HEK293T (cell line): Measurements from ENCODE around the gene SV2B.

ENCODE experiments used
- CTCF ChIA-PET: fragments of 350-600 bp; formaldehyde crosslinking; extraction: SDS; loops from one replicate; lab custom pipeline; 2021; ENCODE audit warnings: antibody characterized with exemption, inconsistent platforms; lab: Yijun Ruan, JAX
- POLR2A ChIA-PET: fragments of 350-600 bp; formaldehyde crosslinking; extraction: SDS; loops from one replicate; lab custom pipeline; 2020; ENCODE audit warnings: antibody characterized with exemption, inconsistent platforms; lab: Yijun Ruan, JAX
- DNase-seq: peaks from one replicate; pipeline ENCODE4 v3.0.0; 2012; ENCODE audit warnings: mixed read lengths; ENCODE audit errors: extremely low spot score
- ARNT ChIP-seq: fragments of 450-650 bp; IDR thresholded peaks from 2 replicates; pipeline ENCODE4 v1.6.1; 2017; ENCODE audit warnings: mild to moderate bottlenecking
- BHLHE40 ChIP-seq: fragments of 450-650 bp; IDR thresholded peaks from 2 replicates; pipeline ENCODE4 v1.6.1; 2016; ENCODE audit warnings: mild to moderate bottlenecking, moderate library complexity, borderline replicate concordance
- CTBP1 ChIP-seq: fragments of 450-650 bp; IDR thresholded peaks from 2 replicates; pipeline ENCODE4 v1.6.1; 2016; ENCODE audit warnings: borderline replicate concordance
- ELF4 ChIP-seq: fragments of 450-650 bp; IDR thresholded peaks from 2 replicates; pipeline ENCODE4 v1.6.1; 2017; ENCODE audit warnings: antibody characterized with exemption
- FOXA1 ChIP-seq: fragments of 450-650 bp; IDR thresholded peaks from 2 replicates; pipeline ENCODE4 v1.6.1; 2016; ENCODE audit warnings: mild to moderate bottlenecking
- FOXK2 ChIP-seq: fragments of 450-650 bp; IDR thresholded peaks from 2 replicates; pipeline ENCODE4 v1.6.1; 2016; ENCODE audit warnings: mild to moderate bottlenecking
- FOXM1 ChIP-seq: fragments of 450-650 bp; IDR thresholded peaks from 2 replicates; pipeline ENCODE4 v1.6.1; 2017; ENCODE audit warnings: mild to moderate bottlenecking, borderline replicate concordance
- HDGF ChIP-seq: fragments of 450-650 bp; IDR thresholded peaks from 2 replicates; pipeline ENCODE4 v1.6.1; 2017; ENCODE audit warnings: antibody characterized with exemption, borderline replicate concordance
- L3MBTL2 ChIP-seq: fragments of 450-650 bp; conservative IDR thresholded peaks from 2 replicates; pipeline ENCODE4 v1.6.1; 2016; ENCODE audit warnings: mild to moderate bottlenecking
- LEF1 ChIP-seq: fragments of 450-650 bp; IDR thresholded peaks from 2 replicates; pipeline ENCODE4 v1.6.1; 2017; ENCODE audit warnings: mild to moderate bottlenecking, borderline replicate concordance
- NFRKB ChIP-seq: fragments of 450-650 bp; IDR thresholded peaks from 2 replicates; pipeline ENCODE4 v1.6.1; 2016; ENCODE audit warnings: mild to moderate bottlenecking, moderate library complexity
- PKNOX1 ChIP-seq: fragments of 450-650 bp; IDR thresholded peaks from 2 replicates; pipeline ENCODE4 v1.6.1; 2016
- SP1 ChIP-seq: fragments of 450-650 bp; IDR thresholded peaks from 2 replicates; pipeline ENCODE4 v1.6.1; 2017
- SUZ12 ChIP-seq: fragments of 450-650 bp; IDR thresholded peaks from 2 replicates; pipeline ENCODE4 v1.6.1; 2016; ENCODE audit warnings: mild to moderate bottlenecking
- TARDBP ChIP-seq: fragments of 450-650 bp; IDR thresholded peaks from 2 replicates; pipeline ENCODE4 v1.6.1; 2016
- ZNF384 ChIP-seq: fragments of 450-650 bp; IDR thresholded peaks from 2 replicates; pipeline ENCODE4 v1.6.1; 2016

SV2B gene

DNA sequence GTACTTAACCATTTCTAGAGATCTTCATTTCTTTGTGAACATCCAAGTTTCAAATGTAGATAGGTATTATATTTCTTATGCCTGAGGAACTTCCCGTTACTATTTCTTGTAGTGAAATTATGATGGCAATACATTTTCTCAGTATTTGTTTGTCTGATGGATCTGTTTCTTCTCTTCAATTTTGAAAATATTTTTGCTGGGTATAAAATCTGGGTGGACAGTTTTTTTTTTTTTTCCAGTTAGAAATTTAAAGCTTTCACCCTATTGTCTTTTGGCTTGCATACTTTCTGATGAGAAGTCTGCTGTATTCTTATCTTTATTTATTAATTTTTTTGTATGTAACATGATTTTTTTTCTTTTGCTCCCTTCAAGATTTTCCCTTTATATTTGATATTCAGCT is 175.8 kb downstream of the SV2B start:
- no peak for DNase-seq
- TF ChIP-seq ARNT (no peak), FOXM1 (no peak), LEF1 (no peak), L3MBTL2 (no peak), CTBP1 (no peak), ZNF384 (no peak), FOXA1 (no peak), NFRKB (no peak), SP1 (no peak), TARDBP (no peak), ELF4 (no peak), SUZ12 (no peak), FOXK2 (no peak)
- POLR2A ChIA-PET: no interaction called here
- CTCF ChIA-PET: interaction anchor here (0.8 to 1.0 kb wide), 2 partner anchors 216 to 220 kb away, joined by 3 read pairs; no protein-coding TSS in a partner anchor

DNA sequence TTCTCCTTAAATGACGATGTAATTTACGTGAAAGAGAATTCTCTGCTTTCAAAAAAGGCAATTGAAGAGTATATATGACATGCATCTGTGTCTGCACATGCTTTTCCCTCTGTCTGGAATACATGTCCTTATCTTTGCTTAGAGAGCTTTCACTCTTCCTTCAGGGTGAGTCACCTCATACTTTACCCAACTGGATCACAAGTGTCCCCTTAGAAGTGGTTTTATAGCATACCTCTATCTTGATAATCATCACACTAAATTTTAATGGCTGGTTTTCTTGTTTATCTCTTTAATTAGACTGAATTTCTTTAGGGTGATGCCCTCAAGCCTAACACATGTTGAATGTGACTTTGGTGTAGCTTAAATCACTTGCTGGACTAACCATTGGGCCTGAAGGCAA is 178.9 kb downstream of the SV2B start:
- POLR2A ChIA-PET: no interaction called here
- TF ChIP-seq CTBP1 (no peak), SP1 (no peak), PKNOX1 (no peak), TARDBP (no peak), HDGF (no peak), SUZ12 (no peak), ZNF384 (no peak), FOXA1 (no peak), FOXM1 (no peak), L3MBTL2 (no peak), ARNT (no peak), LEF1 (no peak), BHLHE40 (no peak), FOXK2 (no peak), ELF4 (no peak), NFRKB (no peak)
- CTCF ChIA-PET: no interaction called here
- no peak for DNase-seq

- TF ChIP-seq CTBP1 (no peak), FOXA1 (no peak), LEF1 (no peak), SUZ12 (no peak), TARDBP (no peak), BHLHE40 (no peak), PKNOX1 (no peak), HDGF (no peak), NFRKB (no peak), ELF4 (no peak), ZNF384 (no peak), SP1 (no peak), ARNT (no peak), L3MBTL2 (no peak), FOXM1 (no peak), FOXK2 (no peak)
- no peak for DNase-seq
- ChIA-PET CTCF (no interaction called here), POLR2A (no interaction called here)
Measured at GRCh38 chr15:91279486-91279885, 179.4 kb downstream of the SV2B start.

DNA sequence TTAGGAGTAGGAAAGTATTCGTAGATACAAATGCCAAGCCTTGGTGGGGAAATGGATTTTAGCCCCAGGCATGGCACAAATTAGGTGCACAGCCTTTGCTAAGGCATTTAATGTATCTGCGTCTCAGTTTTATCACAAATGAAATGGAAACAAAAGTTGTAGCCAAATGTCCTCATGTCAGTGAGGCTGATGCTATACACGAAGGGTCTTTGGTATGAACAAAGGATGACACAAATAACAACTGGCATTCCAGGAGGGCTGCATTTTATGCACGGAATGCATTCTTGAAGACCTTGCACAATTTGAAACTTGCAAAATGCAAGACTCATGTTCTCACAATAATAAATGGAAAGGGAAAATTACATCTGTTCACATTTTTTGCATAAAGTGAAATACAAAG is 181.9 kb downstream of the SV2B start:
- TF ChIP-seq ELF4 (no peak), BHLHE40 (no peak), CTBP1 (no peak), TARDBP (no peak), SUZ12 (no peak), SP1 (no peak), HDGF (no peak), ZNF384 (no peak), L3MBTL2 (no peak), PKNOX1 (no peak), FOXK2 (no peak), FOXM1 (no peak), LEF1 (no peak), NFRKB (no peak), ARNT (no peak)
- no peak for DNase-seq
- POLR2A ChIA-PET: no interaction called here
- CTCF ChIA-PET: no interaction called here

GRCh38 chr15:91282486-91282885 is 182.4 kb downstream of the SV2B start:
- POLR2A ChIA-PET: no interaction called here
- no peak for DNase-seq
- TF ChIP-seq FOXA1: no peak
- no peak for TF ChIP-seq CTBP1
- TF ChIP-seq ELF4: no peak
- TF ChIP-seq TARDBP: no peak
- TF ChIP-seq ARNT: no peak
- CTCF ChIA-PET: interaction anchor here (1.3 kb wide), 1 partner anchor 11 kb away, joined by 5 read pairs; no protein-coding TSS in a partner anchor

- CTCF ChIA-PET: interaction anchor here (0.6 to 1.3 kb wide), 2 partner anchors 12 to 320 kb away, joined by 3 to 5 read pairs; no protein-coding TSS in a partner anchor
- POLR2A ChIA-PET: no interaction called here
- no peak for DNase-seq
- TF ChIP-seq HDGF (no peak), ZNF384 (no peak), FOXM1 (no peak), NFRKB (no peak), SP1 (no peak), ARNT (no peak), ELF4 (no peak), TARDBP (no peak), SUZ12 (no peak), L3MBTL2 (no peak), PKNOX1 (no peak), FOXK2 (no peak), LEF1 (no peak), FOXA1 (no peak)
Measured at GRCh38 chr15:91283155-91283554, 183.1 kb downstream of the SV2B start.
